ENCODE measurements around the gene TENM4.
"Not testable (repeated sequence)": the region's sequence is repeated elsewhere in the genome, so short reads cannot be mapped to it uniquely, and the experiment has no call there.

The TENM4 gene

DNA sequence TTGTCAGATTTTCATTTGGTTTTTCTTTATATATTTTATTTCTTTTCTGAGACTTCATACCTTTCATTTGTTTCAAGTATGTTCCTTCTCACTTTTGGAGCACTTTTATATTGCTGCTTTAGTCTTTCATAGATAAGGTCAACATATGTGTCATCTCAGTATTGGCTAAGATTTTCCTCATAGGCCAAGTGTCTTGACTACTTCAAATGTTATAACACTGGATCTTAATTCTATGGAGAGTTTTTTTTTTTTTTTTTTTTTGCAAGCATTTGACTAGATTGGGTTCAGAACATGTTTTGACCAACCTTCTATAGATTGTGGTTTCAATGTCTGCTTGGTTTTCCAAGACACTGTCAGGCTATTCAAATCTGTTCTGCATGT, 797.2 kb downstream of the TENM4 start:
- DNase-seq, result no peak

DNA sequence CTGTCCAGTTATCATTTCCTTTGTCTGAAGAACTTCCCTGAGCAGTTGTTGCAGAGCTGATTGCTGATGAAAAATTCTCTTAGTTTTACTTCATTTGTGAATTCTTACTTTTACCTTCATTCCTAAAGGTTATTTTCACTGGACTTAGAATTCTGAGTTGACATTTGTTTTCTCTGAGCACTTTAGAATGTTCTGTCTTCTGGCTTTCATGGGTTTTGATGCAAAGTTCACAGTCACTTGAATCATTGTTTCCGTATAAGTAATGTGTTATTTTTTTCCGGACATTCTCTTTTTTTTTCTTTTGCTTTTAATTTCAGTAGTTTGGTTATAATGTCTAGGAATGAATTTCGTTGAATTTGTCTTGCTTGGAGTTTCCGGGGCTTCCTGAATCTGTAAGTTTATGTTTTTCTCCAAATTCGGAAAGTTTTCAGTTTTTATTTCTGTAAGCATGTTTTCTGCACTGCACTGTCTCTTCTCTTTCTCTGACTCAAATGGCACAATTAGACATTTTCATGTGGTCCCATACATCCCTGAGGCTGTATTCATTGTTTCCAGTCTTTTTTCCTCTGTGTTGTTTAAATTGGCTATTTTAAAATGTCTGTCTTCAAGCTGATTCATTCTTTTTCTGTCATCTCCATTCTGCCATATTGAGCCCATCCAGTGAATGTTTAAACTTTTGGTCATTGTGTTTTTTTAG, 797.7 kb downstream of the TENM4 start:
- no peak for DNase-seq

DNA sequence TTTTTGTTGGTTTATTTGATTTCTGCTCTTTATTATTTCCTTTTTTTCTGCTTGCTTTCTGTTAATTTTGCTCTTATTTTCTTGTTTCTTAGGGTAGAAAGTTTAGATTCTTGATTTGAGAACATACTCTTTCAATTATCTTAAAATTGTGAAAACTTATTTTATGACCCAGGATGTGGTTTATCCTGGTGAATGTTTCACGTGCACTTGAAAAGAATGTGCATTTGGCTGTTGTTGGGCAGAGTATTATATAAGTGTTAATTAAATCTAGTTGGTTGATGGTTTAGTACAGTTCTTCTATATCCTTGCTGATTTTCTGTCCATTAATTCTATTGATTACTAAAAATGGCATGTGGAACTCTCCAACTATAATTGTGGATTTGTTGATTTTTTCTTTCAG, 799.3 kb downstream of the TENM4 start:
- DNase-seq, result no peak

DNA sequence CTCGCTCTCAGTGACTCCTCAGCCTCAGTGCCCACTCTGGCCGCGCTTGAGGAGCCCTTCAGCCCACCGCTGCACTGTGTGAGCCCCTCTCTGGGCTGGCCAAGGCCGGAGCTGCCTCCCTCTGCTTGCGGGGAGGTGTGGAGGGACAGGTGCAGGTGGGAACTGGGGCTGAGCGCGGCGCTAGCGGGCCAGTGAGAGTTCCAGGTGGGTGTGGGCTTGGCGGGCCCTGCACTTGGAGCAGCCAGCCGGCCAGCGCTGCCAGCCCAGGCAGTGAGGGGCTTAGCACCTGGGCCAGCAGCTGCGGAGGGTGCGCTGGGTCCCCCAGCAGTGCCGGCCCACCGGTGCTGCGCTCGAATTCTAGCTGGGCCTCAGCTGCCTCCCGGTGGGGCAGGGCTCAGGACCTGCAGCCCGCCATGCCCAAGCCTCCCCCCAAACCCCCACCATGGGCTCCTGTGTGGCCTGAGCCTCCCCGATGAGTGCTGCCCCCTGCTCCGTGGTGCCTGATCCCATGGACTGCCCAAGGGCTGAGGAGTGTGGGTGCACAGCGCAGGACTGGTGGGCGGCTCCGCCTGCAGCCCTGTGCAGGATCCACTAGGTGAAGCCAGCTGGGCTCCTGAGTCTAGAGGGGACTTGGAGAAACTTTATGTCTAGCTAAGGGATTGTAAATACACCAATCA, 802.0 kb downstream of the TENM4 start:
- DNase-seq, result no peak

DNA sequence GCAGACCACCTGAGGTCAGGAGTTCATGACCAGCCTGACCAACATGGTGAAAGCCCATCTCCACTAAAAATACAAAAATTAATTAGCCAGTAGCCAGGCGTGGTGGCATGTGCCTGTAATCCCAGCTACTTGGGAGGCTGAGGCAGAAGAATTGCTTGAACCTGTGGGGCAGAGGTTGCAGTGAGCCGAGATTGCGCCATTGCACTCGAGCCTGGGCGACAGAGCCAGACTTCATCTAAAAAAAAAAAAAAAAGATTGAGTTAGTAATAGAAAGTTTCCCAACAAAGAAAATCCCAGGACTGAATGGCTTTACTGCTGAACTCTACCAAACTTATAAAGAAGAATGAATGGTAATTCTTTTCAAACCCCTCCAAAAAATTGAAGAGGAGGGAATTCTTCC, 803.3 kb downstream of the TENM4 start:
- not testable (repeated sequence) for DNase-seq

DNA sequence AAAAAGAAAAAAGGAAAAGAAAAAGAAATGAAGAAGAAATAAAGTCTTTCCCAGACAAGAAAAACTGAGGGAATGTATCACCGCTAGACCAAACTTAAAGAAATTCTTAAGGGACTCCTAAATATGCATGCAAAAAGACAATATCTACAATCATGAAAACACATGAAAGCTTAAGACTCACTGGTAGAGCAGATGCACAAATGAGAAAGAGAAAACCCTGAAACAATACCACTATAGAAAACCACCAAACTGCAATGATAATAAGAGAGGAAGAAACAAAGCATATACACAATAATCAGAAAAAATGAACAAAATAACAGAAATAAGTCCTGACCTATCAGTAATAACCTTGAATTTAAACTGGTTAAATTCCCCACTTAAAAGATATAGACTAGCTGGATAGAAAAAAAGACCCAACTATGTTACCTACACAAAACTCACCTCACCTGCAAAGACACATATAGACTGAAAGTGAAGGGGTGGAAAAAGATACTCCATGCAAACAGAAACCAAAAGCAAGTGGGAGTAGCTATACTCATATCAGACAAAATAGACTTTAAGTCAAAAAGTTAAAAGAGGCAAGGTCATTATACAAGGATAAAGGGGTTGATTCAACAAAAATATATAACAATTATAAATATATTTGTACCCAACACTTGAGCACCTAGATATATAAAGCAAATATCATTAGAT, 804.9 kb downstream of the TENM4 start:
- no peak for DNase-seq

DNA sequence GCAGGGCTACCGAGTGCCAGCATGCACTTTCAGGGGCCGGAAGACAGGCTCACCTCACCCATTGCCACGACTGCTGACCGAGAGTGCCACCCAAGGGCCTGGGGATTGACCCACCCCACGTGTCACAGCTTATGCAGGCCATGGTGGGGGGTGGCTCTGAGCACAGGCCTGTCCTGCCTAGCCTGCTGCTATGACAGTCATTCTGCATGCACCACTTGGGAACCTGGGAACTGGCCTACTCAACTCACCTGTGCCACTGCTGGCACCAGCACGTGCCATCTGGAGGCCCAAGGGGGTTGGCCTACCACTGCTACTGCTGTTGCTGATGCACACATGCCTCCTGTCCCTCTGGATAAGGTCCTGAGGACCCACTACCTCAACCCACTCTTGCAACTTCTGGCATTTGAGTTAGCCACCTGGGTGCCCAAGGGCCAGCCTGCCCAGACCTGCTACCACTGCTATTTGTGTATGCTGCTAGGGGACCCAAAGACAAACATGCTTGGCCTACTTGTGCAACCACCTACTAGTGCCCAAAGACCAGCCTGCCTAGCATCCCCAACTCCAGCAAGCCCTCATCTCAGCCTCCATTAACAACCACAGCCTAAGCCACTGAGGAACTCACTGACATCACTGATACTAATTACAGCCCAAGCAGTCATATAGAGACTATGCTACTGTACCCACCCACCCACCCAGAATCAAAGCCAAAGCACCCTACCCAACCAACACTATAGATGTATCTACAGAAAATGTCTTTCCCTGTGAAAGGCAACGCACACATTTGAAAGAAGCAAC, 807.1 kb downstream of the TENM4 start:
- no peak for DNase-seq

DNA sequence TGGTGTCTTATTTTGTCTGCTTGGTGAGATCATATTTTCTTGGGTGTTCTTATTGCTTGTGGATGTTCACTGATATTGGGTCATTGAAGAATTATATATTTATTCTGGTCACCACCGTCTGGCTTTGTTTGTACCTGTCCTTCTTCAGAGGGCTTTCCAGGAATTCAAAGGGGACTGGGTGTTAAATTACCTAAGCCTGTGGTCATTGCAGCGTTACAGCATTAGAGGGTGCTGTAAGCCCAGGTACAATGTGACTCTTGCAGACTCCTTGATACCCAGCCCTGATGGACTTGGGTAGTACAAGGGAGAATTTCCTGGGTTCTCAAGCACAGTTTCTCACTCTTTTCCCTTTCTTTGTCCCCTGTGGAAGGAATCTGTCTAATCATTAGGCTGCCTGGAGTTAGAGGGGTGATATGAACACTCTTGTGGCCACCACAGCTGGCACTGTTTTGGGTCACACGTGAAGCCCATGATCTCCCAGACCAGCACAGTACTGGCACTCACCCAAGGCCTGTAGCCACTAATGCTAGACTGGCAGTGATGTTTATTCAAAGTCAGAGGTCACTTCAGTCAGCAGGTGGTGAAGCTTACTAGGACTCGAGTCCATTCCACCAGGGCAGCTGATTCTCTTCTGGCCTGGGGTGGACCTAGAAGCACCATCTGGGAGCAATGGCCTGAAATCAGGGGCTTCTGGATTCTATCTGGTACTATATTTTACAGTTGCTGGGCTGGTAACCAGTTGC, 810.1 kb downstream of the TENM4 start:
- DNase-seq, result no peak

DNA sequence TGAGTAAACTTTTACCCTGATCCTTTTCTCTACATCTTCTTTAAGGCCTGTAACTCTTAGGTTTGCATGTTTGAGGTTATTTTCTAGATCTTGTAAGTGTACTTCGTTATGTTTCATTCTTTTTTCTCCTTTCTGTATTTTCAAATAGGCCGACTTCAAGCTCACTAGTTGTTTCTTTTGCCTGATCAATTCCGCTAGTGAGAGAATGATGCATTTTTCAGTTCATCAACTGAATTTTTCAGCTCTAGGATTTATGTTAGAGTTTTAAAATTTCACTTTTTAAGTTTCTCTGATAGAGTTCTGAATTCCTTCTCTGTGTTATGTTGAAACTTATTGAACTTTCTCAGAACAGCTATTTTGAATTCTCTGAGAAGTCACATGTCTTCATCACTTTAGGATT, 810.7 kb downstream of the TENM4 start:
- no peak for DNase-seq

DNA sequence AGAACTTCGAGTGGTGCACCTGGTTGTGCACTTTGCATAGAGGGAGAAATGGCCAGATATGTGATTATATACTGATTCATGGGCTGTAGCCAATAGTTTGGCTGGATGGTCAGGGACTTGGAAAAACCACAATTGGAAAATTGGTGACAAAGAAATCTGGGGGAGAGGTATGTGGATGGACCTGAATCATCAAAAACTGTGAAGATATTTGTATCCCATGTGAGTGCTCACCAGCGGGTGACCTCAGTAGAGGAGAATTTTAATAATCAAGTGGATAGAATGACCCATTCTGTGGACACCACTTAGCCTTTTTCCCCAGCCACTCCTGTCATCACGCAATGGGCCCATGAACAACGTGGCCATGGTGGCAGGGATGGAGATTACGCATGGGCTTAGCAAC, 818.2 kb downstream of the TENM4 start:
- DNase-seq, result no peak

DNA sequence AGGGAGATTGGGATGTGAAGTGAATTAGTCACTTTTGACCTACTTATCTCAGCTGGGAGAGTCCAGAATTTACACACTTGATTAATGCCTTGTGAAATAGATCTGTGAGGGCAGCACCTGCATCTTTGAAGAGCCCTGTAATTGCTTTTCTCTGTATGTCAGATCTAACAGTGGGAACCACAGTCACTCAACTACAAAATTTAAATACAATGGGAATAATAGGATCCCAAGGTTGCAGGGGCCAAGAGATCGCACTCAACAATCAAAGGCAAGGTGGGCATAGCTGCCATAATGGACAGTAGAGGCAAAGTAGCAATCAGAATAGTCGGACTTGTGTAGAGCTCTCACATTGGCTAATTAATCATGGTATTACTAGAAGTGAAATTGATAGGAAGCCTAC, 820.7 kb downstream of the TENM4 start:
- no peak for DNase-seq

DNA sequence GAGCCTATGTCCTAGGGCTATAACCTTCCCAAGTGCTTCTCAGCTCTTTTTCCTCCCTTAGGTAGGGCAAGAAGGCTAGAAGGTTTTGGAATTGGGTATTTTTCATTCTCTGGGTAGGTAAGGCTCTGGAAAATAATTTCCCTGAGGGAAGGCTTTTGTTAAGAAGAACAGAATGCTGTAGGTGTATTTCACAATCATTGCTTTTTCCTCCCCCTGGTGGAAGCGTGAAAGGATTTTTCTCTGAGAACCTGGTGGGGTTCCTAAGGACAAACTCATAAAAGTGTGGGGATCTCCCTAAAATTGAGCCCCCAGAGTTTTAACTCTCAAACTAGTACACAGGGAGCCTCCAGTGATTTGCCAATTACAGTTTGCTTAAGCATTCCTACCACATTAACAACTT, 825.1 kb downstream of the TENM4 start:
- no peak for DNase-seq

DNA sequence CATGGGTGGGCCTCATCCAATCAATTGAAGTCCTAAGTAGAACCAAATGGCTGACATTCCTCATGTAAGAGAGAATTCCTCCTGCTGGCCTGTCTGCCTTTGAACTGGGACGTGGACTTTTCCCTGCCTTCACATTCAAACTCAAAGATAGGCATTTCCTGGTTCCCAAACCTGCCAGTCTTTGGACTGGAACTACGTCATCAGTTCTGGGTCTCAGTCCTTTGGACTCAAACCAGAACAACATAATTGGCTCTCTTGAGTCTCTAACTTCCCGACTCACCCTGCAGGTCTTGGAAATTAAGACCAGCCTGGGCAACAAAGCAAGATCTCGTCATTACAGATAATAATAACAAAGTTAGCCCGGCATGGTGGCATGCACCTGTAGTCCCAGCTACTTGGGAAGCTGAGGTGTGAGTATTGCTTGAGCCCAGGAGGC, 827.4 kb downstream of the TENM4 start:
- no peak for DNase-seq

DNA sequence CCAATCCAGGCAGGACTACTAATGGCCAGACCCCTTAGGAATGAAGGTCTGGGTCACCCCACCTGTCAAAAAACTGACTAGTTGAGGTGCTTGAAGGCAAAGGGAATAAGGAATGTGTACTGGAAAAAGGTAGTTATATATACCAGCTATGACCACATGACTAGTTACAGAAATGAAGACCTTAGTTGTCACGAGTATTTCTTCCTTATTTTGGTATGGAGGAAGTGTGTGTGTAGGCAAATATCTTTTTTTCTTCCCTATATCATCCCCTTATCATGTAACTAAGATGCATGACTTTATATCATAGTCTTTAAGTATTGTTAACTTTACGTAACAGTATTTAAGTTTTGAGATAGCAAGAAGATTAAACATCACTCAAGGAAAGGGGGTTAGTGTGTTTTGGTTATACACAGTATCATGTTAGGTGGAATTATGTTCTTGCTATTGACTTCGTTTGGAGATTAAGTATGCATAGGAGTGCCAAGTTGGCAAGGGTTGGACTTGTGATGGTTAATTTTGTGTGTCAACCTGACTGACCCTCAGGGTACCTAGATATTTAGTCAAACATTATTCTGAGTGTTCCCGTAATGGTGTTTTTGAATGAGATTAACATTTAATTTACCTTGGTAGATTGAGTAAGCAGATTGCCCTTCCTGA, 828.0 kb downstream of the TENM4 start:
- DNase-seq, result no peak

DNA sequence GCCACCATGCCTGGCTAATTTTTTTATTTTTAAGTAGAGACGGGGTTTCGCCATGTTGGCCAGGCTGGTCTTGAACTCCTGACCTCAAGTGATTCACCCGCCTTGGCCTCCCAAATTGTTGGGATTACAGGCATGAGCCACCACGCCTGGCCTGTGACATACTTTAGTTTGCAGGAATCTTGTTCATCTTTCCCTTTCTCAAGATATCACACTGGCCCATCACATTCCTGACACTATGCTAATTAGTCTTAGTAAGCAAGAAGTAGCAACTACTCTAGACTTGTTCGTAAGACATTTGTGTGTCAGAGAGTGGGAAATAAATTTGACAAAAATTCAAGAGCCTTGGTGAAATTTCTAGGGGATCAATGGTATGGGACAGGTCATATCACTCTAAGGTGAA, 831.5 kb downstream of the TENM4 start:
- DNase-seq, result not testable (repeated sequence)

DNA sequence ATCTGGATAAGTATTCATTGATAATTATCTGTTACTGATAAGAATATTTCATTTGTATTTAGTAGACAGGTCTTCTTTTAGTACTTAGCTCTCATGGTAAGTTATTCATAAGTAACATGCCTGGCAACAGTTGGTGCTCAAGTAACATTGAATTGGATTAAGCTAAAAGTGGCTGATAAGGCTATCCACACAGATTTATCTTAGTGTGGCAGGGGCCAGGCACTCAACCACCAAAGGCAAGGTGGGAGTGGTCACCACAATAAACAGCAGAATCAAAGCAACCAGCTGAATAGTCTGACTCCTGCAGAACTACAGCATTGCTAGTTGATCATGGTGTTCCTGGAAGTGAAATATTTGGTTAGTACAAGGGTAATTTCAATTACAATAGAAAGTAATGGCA, 833.1 kb downstream of the TENM4 start:
- no peak for DNase-seq

DNA sequence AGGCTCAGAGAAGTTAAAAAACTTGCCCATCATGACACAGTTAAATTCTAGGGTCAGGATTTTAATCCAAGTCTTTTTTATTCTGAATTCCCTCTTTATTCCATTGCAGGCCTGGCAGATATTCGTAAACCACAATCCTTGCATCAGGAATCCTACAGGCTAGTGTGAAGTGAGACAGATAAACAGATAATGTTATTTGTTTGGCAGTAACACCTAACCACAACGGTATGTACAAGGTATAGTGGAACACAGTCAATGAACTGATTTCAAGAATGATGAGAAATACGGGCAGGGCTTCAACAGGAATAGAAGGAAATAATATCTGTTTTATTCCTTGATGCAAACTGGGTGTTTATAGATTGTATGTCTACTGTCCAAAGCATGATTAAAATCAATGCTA, 834.2 kb downstream of the TENM4 start:
- no peak for DNase-seq

DNA sequence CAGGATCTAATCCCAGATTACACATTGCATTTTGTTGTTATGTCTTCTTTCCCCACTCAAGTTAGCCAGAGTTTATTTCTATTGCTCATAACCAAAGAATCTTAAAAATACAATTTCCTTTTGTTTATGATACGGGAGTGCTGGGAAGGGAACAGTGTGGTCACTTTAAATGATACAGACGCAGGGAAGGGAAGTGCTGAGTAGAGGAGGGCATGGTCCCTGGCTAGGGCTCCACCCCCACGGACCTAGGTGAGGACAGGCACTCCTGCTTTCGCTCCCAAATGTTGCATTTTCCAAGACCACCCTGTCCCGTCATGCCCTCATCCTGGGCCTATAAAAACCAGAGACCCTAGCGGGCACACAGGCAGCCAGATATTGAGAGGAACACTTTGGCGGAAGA, 835.5 kb downstream of the TENM4 start:
- no peak for DNase-seq

DNA sequence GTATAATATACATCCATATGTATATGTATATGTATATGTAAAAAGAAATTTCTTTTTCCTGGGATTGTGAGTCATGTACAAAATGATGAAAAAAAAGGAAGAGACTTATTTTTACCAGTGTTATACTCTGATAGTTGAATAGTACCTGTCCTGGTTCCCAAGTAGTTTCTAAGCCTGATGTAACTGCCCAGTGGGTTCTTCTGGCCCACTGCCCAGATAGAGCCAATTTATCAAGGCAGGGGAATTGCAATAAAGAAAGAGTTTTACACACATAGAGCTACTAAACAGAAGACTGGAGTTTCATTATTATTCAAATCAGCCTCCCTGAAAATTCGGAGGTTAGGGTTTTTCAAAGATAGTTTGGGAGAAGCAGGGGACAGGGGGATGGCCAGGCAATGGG, 837.0 kb downstream of the TENM4 start:
- no peak for DNase-seq
